Loucy (cell line): ENCODE results near the gene COX6B2.
A peak's percentile ranks its signal among the peaks of the same experiment; 100 is the strongest.

ENCODE experiments used
- H2AFZ ChIP-seq: fragments of 200-600 bp; sonication (generic); 2 replicates; pipeline ENCODE4 v1.6.0; 2016; ENCODE audit warnings: antibody characterized with exemption, mild to moderate bottlenecking, low read length, moderate library complexity
- H3F3A ChIP-seq: fragments of 200-600 bp; 2 replicates; pipeline ENCODE4 v1.6.0; 2016; ENCODE audit warnings: antibody characterized with exemption, low read depth, mild to moderate bottlenecking
- H3K27me3 ChIP-seq: fragments of 200-600 bp; sonication (generic); 2 replicates; pipeline ENCODE4 v1.6.1; 2014; ENCODE audit warnings: low read length, mild to moderate bottlenecking; ENCODE audit not compliant: insufficient read depth, poor library complexity, severe bottlenecking
- H3K36me3 ChIP-seq: fragments of 200-600 bp; sonication (generic); 2 replicates; pipeline ENCODE4 v1.6.1; 2016; ENCODE audit warnings: low read length; ENCODE audit not compliant: insufficient read depth
- H3K4me1 ChIP-seq: fragments of 200-600 bp; sonication (generic); 2 replicates; pipeline ENCODE4 v1.5.1; 2014; ENCODE audit warnings: low read length, mild to moderate bottlenecking; ENCODE audit not compliant: insufficient read depth, poor library complexity, severe bottlenecking
- H3K4me2 ChIP-seq: fragments of 200-600 bp; sonication (generic); 2 replicates; pipeline ENCODE4 v1.6.0; 2014; ENCODE audit warnings: antibody characterized with exemption, low read length, low read depth, mild to moderate bottlenecking; ENCODE audit not compliant: poor library complexity, severe bottlenecking
- H3K4me3 ChIP-seq: fragments of 200-600 bp; sonication (generic); 2 replicates; pipeline ENCODE4 v1.5.1; 2014; ENCODE audit warnings: low read length, mild to moderate bottlenecking, mixed read lengths; ENCODE audit not compliant: poor library complexity, severe bottlenecking
- H3K79me2 ChIP-seq: fragments of 200-600 bp; sonication (generic); 2 replicates; pipeline ENCODE4 v1.6.1; 2014; ENCODE audit warnings: low read length; ENCODE audit not compliant: insufficient read depth
- H3K9ac ChIP-seq: fragments of 200-600 bp; sonication (generic); 2 replicates; pipeline ENCODE4 v1.6.0; 2014; ENCODE audit warnings: mild to moderate bottlenecking, low read depth, low read length, moderate library complexity; ENCODE audit not compliant: poor library complexity, severe bottlenecking
- H3K9me2 ChIP-seq: fragments of 200-600 bp; sonication (generic); replicated peaks from 2 replicates; pipeline ENCODE4 v1.6.1; 2016; ENCODE audit warnings: low read depth, low read length, mixed read lengths
- H3K9me3 ChIP-seq: fragments of 200-600 bp; sonication (generic); 2 replicates; pipeline ENCODE4 v1.6.1; 2014; ENCODE audit warnings: mild to moderate bottlenecking, antibody characterized with exemption, low read length, low read depth; ENCODE audit not compliant: insufficient read depth
- H4K20me1 ChIP-seq: fragments of 200-600 bp; sonication (generic); 2 replicates; pipeline ENCODE4 v1.6.0; 2014; ENCODE audit warnings: antibody characterized with exemption, low read length, mild to moderate bottlenecking; ENCODE audit not compliant: insufficient read depth, poor library complexity, severe bottlenecking
- EZH2phosphoT487 ChIP-seq: fragments of 200-600 bp; IDR thresholded peaks from 2 replicates; pipeline ENCODE4 v1.6.1; 2018; ENCODE audit warnings: antibody characterized with exemption, mild to moderate bottlenecking, moderate library complexity, borderline replicate concordance
- TF ChIP-seq, protein P1 (sequence below): fragments of 200-600 bp; sonication (generic); conservative IDR thresholded peaks from 2 replicates; pipeline ENCODE4 v1.5.1; 2014; ENCODE audit warnings: mild to moderate bottlenecking, antibody characterized with exemption, low read length

Gene COX6B2

GRCh38 chr19:55324662-55325061 lies 29.9 kb downstream of the COX6B2 start:
- H3K9me2 ChIP-seq: no peaks in the 10 kb centered on the region
- H3K4me2 ChIP-seq: no peak overlapping the region
- H3K79me2 ChIP-seq: no peaks in the 10 kb centered on the region
- H3F3A ChIP-seq: no peaks in the 10 kb centered on the region
- no peaks in the 10 kb centered on the region for H3K27me3 ChIP-seq
- H3K36me3 ChIP-seq: no peaks in the 10 kb centered on the region
- H3K4me3 ChIP-seq: no peak overlapping the region
- H3K9me3 ChIP-seq: no peaks in the 10 kb centered on the region
- H3K9ac ChIP-seq: no peak overlapping the region
- H4K20me1 ChIP-seq: no peaks in the 10 kb centered on the region
- no peak overlapping the region for H2AFZ ChIP-seq
- TF ChIP-seq EZH2phosphoT487: no peak
- TF ChIP-seq, protein P1, sequence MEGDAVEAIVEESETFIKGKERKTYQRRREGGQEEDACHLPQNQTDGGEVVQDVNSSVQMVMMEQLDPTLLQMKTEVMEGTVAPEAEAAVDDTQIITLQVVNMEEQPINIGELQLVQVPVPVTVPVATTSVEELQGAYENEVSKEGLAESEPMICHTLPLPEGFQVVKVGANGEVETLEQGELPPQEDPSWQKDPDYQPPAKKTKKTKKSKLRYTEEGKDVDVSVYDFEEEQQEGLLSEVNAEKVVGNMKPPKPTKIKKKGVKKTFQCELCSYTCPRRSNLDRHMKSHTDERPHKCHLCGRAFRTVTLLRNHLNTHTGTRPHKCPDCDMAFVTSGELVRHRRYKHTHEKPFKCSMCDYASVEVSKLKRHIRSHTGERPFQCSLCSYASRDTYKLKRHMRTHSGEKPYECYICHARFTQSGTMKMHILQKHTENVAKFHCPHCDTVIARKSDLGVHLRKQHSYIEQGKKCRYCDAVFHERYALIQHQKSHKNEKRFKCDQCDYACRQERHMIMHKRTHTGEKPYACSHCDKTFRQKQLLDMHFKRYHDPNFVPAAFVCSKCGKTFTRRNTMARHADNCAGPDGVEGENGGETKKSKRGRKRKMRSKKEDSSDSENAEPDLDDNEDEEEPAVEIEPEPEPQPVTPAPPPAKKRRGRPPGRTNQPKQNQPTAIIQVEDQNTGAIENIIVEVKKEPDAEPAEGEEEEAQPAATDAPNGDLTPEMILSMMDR: no peak
- peaks cover 12% of the 10 kb centered on the region for H3K4me1 ChIP-seq

GRCh38 chr19:55322204-55322885 lies 32.2 kb downstream of the COX6B2 start:
- no peak for TF ChIP-seq EZH2phosphoT487
- TF ChIP-seq, protein P1: no peak
- no peaks in the 10 kb centered on the region for H3K79me2 ChIP-seq
- H3K4me3 ChIP-seq: no peak overlapping the region
- no peaks in the 10 kb centered on the region for H3F3A ChIP-seq
- no peaks in the 10 kb centered on the region for H3K9me2 ChIP-seq
- peaks cover 12% of the 10 kb centered on the region for H3K4me1 ChIP-seq
- H3K4me2 ChIP-seq: no peak overlapping the region
- H3K27me3 ChIP-seq: no peaks in the 10 kb centered on the region
- no peaks in the 10 kb centered on the region for H3K9me3 ChIP-seq
- H3K9ac ChIP-seq: no peak overlapping the region
- H3K36me3 ChIP-seq: no peaks in the 10 kb centered on the region
- peak overlapping the region; percentile 4; the same call in 1 of the 2 replicates for H2AFZ ChIP-seq
- H4K20me1 ChIP-seq: no peaks in the 10 kb centered on the region

DNA sequence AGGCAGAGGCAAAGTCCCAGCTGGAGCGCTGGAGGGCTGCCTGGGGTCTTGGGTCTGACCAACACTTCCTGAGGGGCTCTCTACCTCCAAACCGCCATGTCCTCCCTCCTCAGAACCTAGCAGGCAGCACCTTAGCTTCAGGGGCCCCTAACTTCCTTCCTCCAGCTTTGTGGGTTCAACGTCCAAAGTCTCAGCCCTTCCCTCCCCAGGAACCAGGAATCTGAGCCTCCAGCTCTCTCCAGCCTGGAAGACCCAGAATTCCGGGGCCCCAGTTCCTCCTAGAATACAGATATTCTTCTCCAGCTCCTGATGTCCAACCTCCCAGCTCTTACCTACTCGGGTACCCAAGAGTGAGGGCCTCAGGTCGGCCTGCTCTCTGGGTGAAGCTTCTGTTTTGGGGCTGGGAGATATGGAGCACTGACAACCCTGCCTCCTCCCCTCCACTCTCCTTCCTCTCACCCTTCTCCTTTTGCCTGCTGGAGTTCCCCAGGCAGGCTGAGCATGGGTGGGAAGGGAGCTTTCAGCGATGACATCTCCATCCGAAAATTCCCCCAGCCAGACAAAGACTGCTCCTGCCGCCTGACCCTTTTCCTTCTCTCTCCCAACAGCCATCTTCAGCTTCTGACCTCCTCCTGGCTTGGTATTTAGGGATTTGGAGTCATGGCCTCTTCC lies 32.9 kb downstream of the COX6B2 start:
- Histone ChIP-seq H3K9me3 (no peaks in the 10 kb centered on the region), H3K4me2 (peak overlapping the region; percentile 52), H3K79me2 (no peaks in the 10 kb centered on the region), H3K9me2 (no peaks in the 10 kb centered on the region), H3K36me3 (no peaks in the 10 kb centered on the region), H4K20me1 (no peaks in the 10 kb centered on the region), H2AFZ (peak overlapping the region; percentile 4; the same call in 1 of the 2 replicates), H3K27me3 (no peaks in the 10 kb centered on the region), H3K4me1 (peaks cover 12% of the 10 kb centered on the region), H3K4me3 (no peak overlapping the region), H3K9ac (peak overlapping the region; percentile 25), H3F3A (no peaks in the 10 kb centered on the region)
- TF ChIP-seq, protein P1: no peak
- TF ChIP-seq EZH2phosphoT487: no peak
